Putamen (tissue), 1 donor: Measurements from ENCODE around the gene RABEP1.

Source experiments
- DNase-seq: peaks from one replicate; pipeline ENCODE4 v3.0.0-alpha.2; 2016; ENCODE audit warnings: low spot score

The RABEP1 gene

GRCh38 chr17:5362162-5362811, 80.2 kb downstream of the RABEP1 start:
- no peak for DNase-seq

GRCh38 chr17:5364156-5364555, 82.1 kb downstream of the RABEP1 start:
- no peak for DNase-seq

GRCh38 chr17:5364696-5365095, 82.6 kb downstream of the RABEP1 start:
- DNase-seq = no peak

DNA sequence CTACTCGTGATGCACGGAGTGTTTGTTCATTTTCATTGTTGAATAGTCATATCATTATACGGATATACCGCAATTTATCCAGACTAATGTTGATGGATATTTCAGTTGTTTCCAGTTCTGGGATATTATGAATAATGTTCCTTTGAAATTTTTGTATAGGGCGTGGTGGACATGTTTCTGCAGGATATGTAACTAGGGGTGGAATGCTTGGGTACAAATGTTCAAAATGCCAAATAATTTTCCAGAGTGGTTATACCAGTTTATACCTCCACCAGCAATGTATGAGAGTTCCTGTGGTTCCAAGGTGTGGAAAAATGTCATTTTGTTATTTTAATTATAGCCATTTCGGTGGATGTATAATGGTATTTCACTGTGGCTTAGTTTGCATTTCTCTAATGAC, 83.7 kb downstream of the RABEP1 start:
- no peak for DNase-seq

GRCh38 chr17:5370411-5370810, 88.3 kb downstream of the RABEP1 start:
- DNase-seq = no peak

DNA sequence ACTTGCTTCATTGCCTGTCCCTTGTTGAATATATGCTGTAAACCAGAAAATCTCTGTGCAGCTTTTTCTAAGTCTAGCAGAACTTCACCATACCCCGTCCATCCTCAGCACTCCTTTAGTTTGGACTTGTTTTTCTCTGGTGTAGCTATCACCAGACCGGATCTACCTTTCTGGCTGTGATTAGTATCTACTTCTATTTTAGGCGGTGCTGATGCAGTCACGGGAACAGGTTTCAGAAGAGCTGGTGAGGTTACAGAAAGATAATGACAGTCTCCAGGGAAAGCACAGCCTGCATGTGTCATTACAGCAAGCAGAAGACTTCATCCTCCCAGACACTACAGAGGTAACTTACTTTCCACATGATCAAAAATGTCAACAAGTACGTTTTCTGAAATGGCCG, 91.0 kb downstream of the RABEP1 start:
- peak; percentile 48 for DNase-seq

GRCh38 chr17:5378566-5379207, 96.6 kb downstream of the RABEP1 start:
- no peak for DNase-seq

GRCh38 chr17:5379351-5380107, 97.4 kb downstream of the RABEP1 start:
- DNase-seq = peak; percentile 31

DNA sequence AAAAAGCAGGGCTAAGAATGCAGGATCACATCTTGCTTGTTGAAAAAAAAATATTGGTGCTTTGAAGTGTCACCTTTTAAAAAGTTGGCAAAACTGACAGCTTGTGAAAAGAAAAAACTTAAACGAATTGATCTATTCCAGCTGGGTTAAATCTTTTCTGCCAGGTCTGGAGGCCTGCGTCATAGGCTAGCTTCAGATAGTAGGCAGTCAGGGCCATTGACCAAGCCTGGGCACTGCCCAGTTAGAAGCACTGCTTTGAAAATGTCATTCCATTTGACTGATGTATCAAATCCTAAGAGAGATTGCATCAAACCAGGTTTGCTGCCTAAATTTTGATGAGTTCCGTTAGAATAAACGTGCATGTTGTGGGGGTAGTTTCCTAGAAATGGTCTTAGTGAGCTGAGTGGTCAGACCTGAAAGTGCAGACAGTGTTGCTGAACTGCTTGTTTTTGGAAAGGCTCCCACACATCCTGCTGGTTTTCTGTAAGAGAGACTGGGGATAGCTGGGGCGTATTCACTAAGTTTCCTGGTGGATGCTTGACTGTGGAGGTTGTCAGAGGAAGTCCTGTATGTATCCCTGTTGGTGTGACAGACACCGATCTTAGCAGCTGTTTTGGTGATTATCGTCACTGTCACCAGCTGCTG, 98.5 kb downstream of the RABEP1 start:
- DNase-seq = no peak

GRCh38 chr17:5381542-5381941, 99.5 kb downstream of the RABEP1 start:
- DNase-seq = no peak

- DNase-seq = no peak
These were observed 109.6 kb downstream of the RABEP1 start for GRCh38 chr17:5391678-5392077.

DNA sequence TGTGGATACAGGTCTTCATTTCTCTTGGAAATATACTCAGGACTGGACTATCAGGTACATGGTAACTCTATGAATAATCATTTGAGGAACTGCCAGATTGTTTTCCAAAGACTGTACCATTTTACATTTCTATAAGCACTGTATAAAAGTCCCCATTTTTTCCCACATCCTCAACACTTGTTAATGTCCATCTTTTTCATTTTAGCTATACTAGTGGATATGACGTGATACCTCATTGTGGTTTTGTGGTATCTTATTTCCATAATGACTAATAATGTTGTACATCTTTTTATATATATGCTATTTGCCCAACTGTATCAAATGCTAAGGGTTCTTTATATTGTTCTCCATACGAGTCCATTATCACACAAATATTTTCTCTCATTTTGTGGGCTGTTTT, 114.5 kb downstream of the RABEP1 start:
- DNase-seq = no peak

DNA sequence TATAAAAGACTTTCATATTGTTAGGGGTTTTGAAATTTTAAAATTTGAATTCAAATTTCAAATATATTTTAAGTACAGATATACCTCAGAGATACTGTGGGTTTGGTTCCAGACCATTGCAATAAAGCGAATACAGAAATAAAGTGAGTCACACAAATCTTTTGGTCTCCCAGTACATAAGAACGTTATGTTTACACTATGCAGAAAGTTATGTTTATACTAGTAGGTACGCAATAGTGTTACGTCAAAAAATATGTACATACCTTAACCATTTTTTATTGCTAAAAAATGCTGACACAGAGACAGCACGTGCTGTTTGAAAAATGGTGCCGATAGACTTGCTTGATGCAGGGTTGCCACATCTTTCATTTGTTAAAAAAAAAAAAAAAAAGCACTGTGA, 117.7 kb downstream of the RABEP1 start:
- no peak for DNase-seq

- DNase-seq = no peak
These were observed 123.3 kb downstream of the RABEP1 start for GRCh38 chr17:5405400-5405799.

GRCh38 chr17:5408186-5408585, 126.1 kb downstream of the RABEP1 start:
- no peak for DNase-seq

DNA sequence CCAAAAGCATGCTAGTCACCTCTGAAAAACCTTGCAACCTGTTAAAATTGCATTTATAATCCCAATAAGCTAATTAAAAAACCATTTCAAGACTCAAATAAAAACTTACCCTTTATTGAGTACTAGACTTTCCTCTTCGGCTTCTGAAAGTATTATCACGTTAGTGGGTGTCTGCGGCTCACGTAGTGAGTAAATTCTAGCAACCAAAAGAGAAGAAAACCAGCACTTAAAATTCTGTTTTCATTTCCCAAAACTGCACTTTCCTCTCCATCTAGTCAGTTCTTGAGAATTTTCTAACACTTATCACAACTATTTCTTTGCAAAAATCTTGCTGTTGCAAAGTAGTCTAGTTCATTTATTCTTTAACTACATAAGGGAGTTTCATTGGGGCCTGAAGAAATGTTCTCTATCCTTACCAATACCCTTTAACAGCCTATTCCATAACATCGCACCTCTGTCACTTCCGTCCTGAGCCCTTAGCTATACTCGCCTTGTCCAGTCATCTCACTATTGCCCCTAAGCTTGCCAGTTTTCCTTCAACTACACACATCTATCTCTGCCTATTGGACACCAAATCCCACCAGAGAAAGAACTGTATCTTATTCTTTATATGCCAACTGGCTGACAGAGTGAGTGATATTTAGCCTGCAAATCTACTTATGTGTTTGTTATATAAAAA, 128.6 kb downstream of the RABEP1 start:
- DNase-seq = no peak

DNA sequence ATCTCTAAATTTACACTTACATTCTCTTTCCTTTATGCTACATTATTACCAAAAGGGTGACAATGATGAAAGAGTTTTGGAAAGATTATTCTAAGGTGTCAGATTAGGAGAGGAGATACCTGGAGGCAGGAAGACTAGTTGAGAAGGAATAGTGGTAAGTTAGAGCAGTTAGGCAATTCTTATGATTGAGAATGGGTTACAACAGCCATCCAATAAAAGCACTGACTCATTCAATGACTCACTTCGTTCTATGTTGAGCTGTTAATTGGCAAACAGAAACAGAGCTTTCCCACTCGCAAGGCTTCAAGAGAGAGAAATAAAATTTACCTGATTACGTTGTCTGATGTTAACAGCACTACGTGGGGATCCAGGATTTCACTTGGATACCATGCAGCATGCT, 131.6 kb downstream of the RABEP1 start:
- peak; percentile 51 for DNase-seq

DNA sequence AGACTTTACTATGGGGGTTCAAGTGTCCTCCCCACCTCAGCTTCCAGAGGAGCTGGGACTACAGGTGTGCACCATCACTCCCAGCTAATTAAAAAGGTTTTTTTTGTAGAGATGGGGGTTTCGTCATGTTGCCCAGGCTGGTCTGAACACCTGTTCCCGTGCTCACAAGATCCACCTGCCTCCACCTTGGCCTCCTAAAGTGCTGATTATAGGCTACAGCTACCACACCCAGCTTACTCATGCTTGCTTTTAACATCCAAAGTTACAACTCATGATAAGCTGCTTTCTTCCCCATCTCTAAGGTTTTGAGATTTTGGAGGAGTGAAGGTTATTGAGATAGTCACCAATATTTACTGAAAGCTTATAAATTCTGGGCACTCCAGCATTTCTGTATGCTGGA, 134.8 kb downstream of the RABEP1 start:
- DNase-seq = no peak

DNA sequence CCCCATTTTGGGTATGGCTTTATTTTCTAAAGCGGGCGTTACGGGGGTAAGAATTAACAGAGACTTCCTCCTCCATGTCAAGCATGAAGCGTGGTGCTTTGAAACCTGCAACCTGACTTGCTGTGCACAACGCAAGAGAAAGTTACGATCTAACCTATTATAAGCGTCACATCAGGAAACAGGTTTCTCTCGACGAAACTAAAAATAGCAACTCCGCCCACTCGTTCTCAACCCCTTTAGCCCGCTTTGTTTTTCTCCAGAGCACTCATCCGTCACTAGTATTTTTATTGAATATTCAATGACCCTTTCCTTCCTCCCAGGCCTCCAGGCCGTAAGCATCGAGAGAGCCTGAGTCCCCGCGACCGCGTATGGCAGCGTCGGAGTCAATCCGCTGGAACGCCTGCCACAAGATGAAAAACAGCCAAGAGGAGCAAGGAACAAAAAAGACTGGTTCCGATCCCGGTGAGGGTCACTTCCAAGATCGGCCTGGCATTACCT, 136.8 kb downstream of the RABEP1 start:
- DNase-seq = peak; percentile 39

DNA sequence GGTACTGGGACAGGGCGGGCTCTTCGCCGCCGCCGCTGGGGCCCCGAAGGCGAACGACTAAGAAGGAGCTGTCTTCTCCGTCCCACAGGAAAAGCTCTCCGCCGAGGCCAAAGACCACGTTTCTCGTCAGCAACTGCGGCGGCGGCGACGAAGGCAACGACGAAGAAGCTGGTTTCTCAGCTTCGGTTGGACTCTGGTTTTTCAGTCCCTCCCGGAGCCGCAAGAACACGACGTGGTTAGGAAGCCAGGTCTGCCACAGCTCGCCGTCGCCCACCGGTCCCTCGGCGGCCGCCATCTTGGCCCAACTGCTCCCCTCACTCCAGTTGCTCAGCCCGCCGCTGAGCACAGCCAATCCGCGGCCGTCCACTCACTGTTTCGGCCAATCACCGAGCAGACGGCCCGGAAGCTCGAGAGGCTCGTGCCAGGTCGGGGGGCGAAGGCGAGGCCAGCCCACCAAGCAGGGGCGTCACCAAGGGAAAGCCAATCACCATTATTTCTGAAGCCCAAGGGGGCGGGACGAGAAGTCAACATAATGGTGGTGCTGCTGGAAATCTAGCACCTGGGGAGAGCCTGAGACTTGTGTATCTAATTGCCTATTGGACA, 137.4 kb downstream of the RABEP1 start, which contains the start of gene NUP88:
NUP88 (minus strand) TSS at position 307 of the 603 bp plus-strand sequence; CDS start at position 295, 12 bp downstream.
- DNase-seq = peak; percentile 98

DNA sequence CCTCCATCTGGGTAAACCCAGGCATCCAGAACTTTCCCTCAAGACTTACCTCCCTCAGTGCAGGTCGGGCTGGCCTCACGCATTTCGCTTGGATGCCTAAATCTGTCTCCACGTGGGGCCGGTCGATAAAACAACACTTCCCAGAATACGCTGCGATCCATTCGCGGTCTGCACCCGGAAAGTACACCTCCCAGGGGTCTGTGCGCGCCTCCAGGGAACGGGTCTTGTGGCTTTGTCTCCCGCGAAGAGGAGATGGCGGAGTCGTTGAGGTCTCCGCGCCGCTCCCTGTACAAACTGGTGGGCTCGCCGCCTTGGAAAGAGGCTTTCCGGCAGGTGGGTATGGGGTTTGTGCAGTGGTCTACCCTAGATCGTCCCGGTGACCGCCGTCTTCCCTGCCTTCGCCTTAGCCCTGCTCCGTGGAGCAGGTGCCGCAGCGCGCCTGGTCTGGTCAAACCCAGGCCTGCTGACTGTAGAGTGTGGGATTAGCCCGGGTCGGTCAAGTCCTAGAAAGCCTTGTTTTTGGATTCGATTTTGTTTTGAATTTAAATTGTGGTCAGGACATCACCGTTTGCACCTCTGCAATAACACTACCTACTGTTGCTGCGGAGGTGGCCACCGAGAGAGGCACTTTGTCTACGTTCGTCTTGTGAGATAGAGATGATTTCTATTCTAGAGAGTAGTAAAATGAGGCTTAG, 138.0 kb downstream of the RABEP1 start, which contains the start of gene RPAIN:
RPAIN (plus strand) TSS at position 224 of the 695 bp plus-strand sequence; CDS start at position 253, 29 bp downstream.
- peak; percentile 91 for DNase-seq
